22Rv1 (cell line): Measurements from ENCODE around the gene PARD3.

ENCODE experiments used
- H3K27ac ChIP-seq: fragments of 450-650 bp; 2 replicates; pipeline ENCODE4 v1.5.1; 2017
- CTCF ChIP-seq: fragments of 450-650 bp; IDR thresholded peaks from 2 replicates; pipeline ENCODE4 v1.5.1; 2017; ENCODE audit warnings: mild to moderate bottlenecking
- ZFX ChIP-seq: fragments of 450-650 bp; IDR thresholded peaks from 2 replicates; pipeline ENCODE4 v1.6.1; 2017; ENCODE audit warnings: antibody characterized with exemption, borderline replicate concordance

PARD3 gene

GRCh38 chr10:34771525-34771924, 43.6 kb downstream of the PARD3 start:
- H3K27ac ChIP-seq, result no peak overlapping the region
- no peak for TF ChIP-seq CTCF

GRCh38 chr10:34771106-34771505, 44.0 kb downstream of the PARD3 start:
- no peak overlapping the region for H3K27ac ChIP-seq
- no peak for TF ChIP-seq CTCF
- no peak for TF ChIP-seq ZFX

- no peak overlapping the region for H3K27ac ChIP-seq
- no peak for TF ChIP-seq ZFX
- no peak for TF ChIP-seq CTCF
These were observed 45.2 kb downstream of the PARD3 start for GRCh38 chr10:34769899-34770298.

- H3K27ac ChIP-seq, result no peak overlapping the region
These were observed 46.1 kb downstream of the PARD3 start for GRCh38 chr10:34768972-34769330.

GRCh38 chr10:34768261-34768971, 46.7 kb downstream of the PARD3 start:
- no peak overlapping the region for H3K27ac ChIP-seq
- TF ChIP-seq ZFX (no peak), CTCF (no peak)

More at GRCh38 chr10:34768972-34769330, 46.1 kb downstream of the PARD3 start:
- TF ChIP-seq ZFX (no peak), CTCF (no peak)

- TF ChIP-seq ZFX, result no peak
- no peak for TF ChIP-seq CTCF
- no peak overlapping the region for H3K27ac ChIP-seq
These were observed 48.1 kb downstream of the PARD3 start for GRCh38 chr10:34766811-34767494.

GRCh38 chr10:34766266-34766600, 48.9 kb downstream of the PARD3 start:
- no peak overlapping the region for H3K27ac ChIP-seq
- TF ChIP-seq ZFX (no peak), CTCF (no peak)
